Measurements from ENCODE around the gene PLA2G3.

DNA sequence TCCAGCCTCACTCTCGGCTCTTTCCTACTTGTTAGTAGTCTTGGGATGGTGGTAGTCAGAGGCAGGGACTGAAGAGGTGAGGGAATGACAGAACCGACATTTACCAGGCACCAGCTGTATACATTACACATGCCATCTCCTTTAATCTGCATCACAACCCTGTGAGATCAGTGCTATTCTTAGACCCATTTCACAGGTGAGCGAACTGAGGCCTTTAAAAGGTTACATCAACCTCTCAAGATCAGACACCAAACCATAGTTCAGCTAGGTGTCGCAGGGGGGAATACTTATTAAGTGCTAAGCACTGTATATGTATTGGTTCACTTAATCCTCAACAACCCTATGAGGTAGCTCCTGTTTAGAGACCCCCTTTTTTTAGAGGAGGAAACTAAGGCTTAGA is 5.6 kb downstream of the PLA2G3 start:
- TF ChIP-seq EZH2 (IDR thresholded peaks at IDR 0.05; ENCODE audit: insufficient read depth, poor library complexity, severe bottlenecking), result no peak
- TF ChIP-seq EZH2phosphoT487 (IDR thresholded peaks at IDR 0.05; ENCODE audit: insufficient read depth, low read depth), result no peak
